Astrocyte (in vitro differentiated cells and primary cell): ENCODE results near the gene ZBTB9.

Experiments used
- EZH2 ChIP-seq: IDR thresholded peaks from 2 replicates; pipeline ENCODE4 v1.6.1; 2012; ENCODE audit warnings: mild to moderate bottlenecking, low read length, inconsistent platforms; ENCODE audit not compliant: insufficient read depth
- TF ChIP-seq, protein P1 (sequence below): IDR thresholded peaks from 2 replicates; pipeline ENCODE4 v1.5.1; 2011; ENCODE audit warnings: low read depth, mild to moderate bottlenecking, inconsistent platforms, low read length, moderate library complexity; ENCODE audit not compliant: insufficient read depth

DNA sequence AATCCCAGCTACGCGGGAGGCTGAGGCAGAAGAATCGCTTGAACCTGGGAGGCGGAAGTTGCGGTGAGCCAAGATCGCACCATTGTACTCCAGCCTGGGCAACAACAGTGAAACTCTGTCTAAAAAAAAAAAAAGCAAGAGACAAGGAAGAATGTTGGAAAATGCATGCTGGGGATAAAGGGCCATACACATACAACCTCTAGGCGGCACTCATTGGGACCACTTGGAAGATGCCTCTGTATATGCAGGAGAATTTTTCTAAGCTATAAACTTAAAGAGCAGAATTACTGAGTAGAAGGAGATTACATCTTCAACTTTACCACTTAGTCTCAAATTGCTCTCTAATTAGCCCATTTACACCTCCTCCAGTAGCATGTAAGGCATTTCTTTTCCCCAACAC is 42.8 kb downstream of the ZBTB9 start:
- TF ChIP-seq, protein P1, sequence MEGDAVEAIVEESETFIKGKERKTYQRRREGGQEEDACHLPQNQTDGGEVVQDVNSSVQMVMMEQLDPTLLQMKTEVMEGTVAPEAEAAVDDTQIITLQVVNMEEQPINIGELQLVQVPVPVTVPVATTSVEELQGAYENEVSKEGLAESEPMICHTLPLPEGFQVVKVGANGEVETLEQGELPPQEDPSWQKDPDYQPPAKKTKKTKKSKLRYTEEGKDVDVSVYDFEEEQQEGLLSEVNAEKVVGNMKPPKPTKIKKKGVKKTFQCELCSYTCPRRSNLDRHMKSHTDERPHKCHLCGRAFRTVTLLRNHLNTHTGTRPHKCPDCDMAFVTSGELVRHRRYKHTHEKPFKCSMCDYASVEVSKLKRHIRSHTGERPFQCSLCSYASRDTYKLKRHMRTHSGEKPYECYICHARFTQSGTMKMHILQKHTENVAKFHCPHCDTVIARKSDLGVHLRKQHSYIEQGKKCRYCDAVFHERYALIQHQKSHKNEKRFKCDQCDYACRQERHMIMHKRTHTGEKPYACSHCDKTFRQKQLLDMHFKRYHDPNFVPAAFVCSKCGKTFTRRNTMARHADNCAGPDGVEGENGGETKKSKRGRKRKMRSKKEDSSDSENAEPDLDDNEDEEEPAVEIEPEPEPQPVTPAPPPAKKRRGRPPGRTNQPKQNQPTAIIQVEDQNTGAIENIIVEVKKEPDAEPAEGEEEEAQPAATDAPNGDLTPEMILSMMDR: no peak
- no peak for TF ChIP-seq EZH2
